KBM-7 (cell line): ENCODE data around the gene CDH4.
"Not testable (repeated sequence)": the region's sequence is repeated elsewhere in the genome, so short reads cannot be mapped to it uniquely, and the experiment has no call there.

Experiments
- DNase-seq: peaks from one replicate; pipeline ENCODE4 v3.0.0-alpha.2; 2015
- in situ Hi-C: fragments of 300-500 bp; cut with MboI; formaldehyde crosslinking; loops from 2 replicates; pipeline ENCODE4 v1.14.3; 2020; ENCODE audit warnings: low sequenced_read_pairs, low pct_unique_long_range_greater_than_20kb, mixed read lengths

The CDH4 gene

DNA sequence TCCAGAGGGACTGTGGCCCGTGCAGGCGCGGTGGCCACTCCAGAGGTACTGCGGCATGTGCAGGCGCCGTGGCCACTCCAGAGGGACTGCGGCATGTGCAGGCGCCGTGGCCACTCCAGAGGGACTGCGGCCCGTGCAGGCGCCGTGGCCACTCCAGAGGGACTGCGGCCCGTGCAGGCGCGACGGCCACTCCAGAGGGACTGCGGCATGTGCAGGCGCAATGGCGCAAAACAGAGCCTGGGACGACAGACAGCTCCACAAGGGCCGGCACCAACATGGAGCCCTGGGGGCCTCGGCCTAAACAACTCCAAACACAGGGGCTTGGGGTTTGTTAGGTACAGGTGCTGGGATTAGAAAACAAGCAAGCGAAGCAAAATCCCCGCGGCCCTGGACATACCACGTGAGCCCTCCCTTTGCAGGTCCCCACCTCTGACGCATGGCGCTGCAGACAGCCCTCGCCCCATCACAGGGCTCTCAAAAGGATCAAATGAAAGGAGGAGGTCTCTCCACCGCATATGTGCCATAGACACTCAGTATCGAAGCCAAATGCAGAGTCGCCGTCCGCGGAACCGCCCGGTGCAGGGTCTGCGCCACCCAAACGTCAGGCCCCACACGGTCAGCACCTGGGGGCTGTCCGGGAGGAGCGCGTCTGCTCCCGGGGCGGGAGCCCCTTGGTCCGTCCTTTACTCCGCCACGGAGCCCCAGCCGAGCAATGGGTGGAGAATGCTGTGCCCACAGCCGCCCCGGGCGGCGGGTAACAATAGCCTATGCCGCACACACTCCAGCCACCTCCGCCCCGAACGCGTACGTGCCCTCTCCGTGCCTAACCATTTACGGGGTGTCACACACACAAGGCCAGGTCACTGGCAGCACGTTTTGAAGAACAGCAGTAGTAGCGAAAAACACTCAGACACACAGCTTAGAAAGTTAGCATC lies 727.9 kb downstream of the CDH4 start:
- in situ Hi-C loops: no loop called here
- DNase-seq: no peak

DNA sequence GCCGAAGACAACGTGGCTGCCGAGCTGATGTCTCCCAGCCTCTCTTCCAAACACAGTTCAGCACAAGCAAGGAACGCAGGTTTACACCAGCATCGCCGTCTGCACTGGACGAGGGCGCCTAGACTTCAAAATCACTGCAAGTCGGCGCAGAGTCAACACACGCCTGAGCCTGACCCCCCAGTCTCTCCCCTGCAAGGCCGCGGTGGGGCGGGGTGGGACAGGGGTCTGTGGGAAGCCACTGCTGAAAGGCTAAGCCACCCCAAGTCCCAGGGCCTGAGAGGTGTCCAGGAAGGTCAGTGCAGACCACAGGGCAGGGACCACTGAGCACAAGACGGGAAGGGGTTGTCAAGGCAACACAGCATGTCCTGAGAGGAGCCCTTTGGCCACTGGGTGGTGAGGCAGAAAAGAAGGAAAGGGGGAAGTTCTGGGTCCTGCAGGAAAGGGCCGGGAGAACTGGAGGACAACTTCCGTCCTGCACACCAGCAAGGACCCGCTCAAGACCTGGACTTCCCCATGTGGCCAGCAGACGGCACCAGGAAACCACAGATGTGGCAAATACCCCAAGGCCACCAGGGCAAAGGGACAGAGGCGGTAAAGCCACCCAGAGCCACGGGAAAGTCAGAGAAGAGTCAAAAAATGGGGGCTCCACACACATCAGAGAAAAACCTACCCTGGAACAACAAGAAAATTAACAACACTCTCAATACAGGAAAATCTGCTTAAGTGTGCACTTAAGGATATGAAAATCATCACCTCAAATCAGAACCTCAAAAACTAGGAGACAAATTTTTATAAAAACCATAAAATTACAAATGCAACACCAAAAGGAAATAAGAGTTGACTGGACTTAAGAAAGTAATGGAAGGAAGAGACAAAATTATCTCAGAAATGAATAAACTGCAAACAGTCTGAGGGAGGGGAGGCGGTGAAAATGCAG lies 728.9 kb downstream of the CDH4 start:
- in situ Hi-C loops: no loop called here
- peak; percentile 43 for DNase-seq

DNA sequence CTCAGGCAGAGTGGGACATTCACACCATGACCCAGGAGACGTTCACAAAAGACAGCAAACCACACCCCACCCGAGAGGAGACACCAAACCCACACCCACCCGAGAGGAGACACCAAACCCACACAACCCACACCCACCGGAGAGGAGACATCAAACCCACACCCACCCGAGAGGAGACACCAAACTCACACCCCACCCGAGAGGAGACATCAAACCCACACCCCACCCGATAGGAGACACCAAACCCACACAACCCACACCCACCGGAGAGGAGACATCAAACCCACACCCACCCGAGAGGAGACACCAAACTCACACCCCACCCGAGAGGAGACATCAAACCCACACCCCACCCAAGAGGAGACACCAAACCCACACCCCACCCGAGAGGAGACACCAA lies 729.6 kb downstream of the CDH4 start:
- in situ Hi-C loops, DNase-seq: not testable (repeated sequence)

DNA sequence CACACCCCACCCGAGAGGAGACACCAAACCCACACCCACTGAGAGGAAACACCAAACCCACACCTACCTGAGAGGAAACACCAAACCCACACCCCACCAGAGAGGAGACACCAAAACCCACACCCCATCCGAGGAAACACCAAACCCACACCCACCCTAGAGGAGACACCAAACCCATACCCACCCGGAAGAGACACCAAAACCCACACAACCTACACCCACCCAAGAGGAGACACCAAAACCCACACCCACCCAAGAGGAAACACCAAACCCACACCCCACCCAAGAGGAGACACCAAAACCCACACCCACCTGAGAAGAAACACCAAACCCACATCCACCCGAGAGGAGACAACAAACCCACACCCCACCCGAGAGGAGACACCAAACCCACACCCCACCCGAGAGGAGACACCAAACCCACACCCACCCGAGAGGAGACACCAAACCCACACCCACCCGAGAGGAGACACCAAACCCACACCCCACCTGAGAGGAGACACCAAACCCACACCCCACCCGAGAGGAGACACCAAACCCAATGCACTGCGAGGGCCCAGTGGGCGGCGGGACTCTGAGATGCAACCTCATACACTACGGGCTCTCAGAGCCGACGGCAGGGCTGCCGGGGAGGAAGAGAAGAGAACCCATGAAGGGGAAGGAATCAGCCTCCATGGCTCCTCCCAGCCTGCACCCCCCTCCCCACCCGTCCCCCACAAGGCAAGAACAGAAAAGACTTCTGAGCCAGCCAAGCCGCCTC lies 730.3 kb downstream of the CDH4 start:
- DNase-seq: no peak
- in situ Hi-C loops: no loop called here

DNA sequence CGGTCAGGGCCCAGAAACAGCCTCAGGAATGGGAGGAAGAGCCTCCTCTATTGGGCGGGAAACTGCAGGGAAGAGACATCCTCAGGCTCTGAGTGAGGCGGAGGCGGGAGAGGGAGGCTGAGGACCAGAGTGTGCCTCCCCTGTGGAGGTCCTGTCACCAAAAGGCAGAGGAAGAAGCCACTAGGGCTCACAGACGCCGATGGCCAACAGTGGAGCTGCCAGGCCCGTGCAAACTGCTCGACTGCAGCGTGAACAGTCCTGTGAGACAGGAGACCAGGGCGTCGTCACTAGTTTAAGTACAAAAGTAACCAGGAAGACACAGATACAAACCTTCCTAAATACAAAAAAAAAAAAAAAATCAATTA lies 730.9 kb downstream of the CDH4 start:
- no peak for DNase-seq
- in situ Hi-C loops: no loop called here

DNA sequence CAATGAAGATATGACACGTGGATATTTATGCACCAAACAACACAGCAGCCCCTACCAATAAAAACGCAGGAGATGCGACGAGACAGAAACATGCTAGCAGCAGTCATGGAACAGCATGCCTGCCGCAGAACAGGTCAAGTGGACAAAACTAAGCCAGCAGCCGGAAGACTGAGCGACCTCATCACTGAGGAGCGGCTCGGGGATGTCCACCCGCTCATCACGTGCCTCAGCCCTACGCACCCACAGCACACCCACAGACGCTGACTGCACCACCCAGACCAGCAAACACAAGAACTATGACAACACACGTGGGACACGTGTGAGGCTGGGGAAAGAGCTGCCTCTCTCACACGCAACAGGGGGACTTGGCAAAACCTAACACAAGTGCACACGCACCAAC lies 731.9 kb downstream of the CDH4 start:
- in situ Hi-C loops: no loop called here
- no peak for DNase-seq

DNA sequence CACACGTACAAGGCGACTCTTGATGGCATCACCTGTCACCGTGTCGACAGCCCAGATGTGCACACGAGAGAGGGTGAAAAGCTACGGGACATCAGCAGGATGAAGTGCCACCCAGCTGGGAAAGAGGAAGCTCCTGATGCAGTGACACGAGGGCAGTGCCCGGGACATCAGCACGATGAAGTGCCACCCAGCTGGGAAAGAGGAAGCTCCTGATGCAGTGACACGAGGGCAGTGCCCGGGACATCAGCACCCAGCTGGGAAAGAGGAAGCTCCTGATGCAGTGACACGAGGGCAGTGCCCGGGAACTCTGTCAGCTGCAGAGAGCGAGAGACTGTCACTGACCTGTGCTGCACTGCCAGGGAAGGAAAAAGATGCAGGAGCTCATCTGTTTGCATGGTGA lies 732.4 kb downstream of the CDH4 start:
- in situ Hi-C loops: not testable (repeated sequence)
- DNase-seq: peak; percentile 16

DNA sequence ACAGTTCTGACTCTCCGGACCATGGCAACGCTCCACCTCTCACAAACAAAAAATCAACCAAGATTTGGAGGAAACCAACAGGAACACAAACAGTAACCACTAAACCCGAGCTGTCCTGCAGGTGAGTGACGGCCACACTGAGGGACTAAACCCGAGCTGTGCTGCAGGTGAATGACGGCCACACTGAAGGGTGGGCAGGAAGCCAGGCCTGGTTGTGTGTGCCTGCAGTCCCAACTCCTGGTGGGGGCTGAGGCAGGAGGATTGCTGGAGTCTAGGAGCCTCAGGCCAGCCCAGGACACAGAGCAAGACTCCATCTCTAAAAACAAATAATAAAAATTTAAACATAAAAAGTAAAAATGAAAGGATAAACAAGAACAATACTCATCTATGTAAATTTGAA lies 733.0 kb downstream of the CDH4 start:
- in situ Hi-C loops: no loop called here
- no peak for DNase-seq

DNA sequence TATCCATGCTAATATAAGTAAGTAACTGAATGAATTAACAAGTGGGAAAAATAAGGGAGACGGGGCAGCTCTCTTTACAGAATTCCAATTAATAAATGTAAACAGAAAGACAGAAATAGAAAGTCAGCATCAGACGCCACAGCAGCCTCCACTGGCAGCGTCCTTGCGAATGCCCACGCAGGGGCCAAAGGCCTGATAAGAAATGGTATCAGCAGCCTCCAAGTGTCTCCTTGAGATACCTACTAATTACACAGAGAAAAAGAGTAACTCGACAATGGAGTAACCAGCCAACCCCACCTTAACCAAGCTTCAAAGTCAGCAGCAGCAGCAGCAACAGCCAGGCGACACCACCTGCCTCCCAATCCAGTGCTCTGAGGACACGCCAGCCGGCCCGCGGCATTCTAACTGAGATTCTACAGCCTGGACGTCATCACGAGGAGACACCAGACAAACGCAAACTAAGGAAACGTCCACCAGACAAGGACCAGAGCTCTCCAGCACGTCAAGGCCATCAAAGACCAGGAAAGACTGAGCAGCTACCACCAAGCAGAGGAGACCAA lies 734.8 kb downstream of the CDH4 start:
- no peak for DNase-seq
- in situ Hi-C loops: no loop called here

DNA sequence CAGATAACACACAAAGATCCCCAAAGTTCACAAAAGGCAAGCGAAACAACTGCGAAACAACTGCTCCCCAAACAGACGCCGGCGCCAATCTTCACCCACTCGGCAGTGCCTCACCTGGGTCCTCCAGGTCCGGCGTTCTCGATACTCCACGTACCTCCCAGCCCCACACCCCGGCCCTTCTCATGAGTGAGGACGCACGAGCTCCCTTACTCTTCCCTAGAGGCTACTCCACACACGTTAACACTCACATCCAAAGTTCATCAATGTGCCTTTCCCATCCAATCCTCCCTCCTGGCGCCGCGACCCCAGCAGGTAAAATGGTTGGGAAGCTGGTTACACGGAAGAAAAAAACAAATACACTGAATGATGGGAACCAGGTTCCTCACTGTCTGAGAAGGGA lies 736.6 kb downstream of the CDH4 start:
- no peak for DNase-seq
- in situ Hi-C loops: no loop called here

DNA sequence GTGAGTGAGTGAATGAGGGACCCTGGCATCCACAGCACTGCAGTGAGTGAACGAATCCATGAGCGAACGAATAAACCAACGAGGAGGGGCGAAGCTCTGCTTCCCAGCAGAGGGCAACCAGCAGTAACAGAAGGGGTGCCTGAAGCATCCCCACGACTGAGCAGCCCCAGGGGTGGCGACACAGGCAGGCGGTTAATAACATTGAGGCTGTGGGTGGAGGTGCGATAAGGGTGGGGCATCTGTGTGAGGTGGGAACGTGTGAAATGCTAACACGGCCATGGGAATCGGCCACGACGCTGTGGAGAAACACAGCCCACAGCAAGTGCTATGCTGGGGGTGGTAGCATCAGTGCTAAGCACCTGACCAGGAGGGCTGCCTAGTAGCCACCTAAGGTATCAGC lies 737.7 kb downstream of the CDH4 start:
- in situ Hi-C loops: no loop called here

More for the DNA sequence above, 737.7 kb downstream of the CDH4 start:
- no peak for DNase-seq
